ACC112 (cell line): ENCODE results near the gene NECAB2.

Source experiments
- H2AFZ ChIP-seq: fragments of 200-600 bp; sonication (generic); one replicate; pipeline ENCODE4 v1.6.0; 2017; ENCODE audit warnings: antibody characterized with exemption, low read length; ENCODE audit not compliant: unreplicated experiment
- H3K27ac ChIP-seq: fragments of 200-600 bp; sonication (generic); 2 replicates; pipeline ENCODE4 v1.5.1; 2014; ENCODE audit warnings: low read depth, mild to moderate bottlenecking, antibody characterized with exemption, low read length, moderate library complexity
- H3K27me3 ChIP-seq: fragments of 200-600 bp; sonication (generic); 2 replicates; pipeline ENCODE4 v1.6.1; 2014; ENCODE audit warnings: mild to moderate bottlenecking, antibody characterized with exemption, low read length, moderate library complexity, mixed read lengths; ENCODE audit not compliant: insufficient read depth
- H3K36me3 ChIP-seq: fragments of 200-600 bp; sonication (generic); 2 replicates; pipeline ENCODE4 v1.6.1; 2016; ENCODE audit warnings: mild to moderate bottlenecking, antibody characterized with exemption, low read length, moderate library complexity, mixed read lengths; ENCODE audit not compliant: insufficient read depth
- H3K4me1 ChIP-seq: fragments of 200-600 bp; sonication (generic); one replicate; pipeline ENCODE4 v1.6.1; 2016; ENCODE audit warnings: low read length, mixed read lengths; ENCODE audit not compliant: insufficient read depth, unreplicated experiment, control insufficient read depth
- H3K4me3 ChIP-seq: fragments of 200-600 bp; sonication (generic); 2 replicates; pipeline ENCODE4 v1.5.1; 2014; ENCODE audit warnings: mild to moderate bottlenecking, low read depth, low read length
- H3K79me2 ChIP-seq: fragments of 200-600 bp; sonication (generic); one replicate; pipeline ENCODE4 v1.6.0; 2016; ENCODE audit warnings: low read length; ENCODE audit not compliant: control insufficient read depth, unreplicated experiment, insufficient read depth

NECAB2 gene

GRCh38 chr16:83998091-83998490 lies 30.0 kb downstream of the NECAB2 start:
- H3K4me1 ChIP-seq: peaks cover 23% of the 10 kb centered on the region
- H2AFZ ChIP-seq: no peak overlapping the region
- no peaks in the 10 kb centered on the region for H3K79me2 ChIP-seq
- no peaks in the 10 kb centered on the region for H3K27me3 ChIP-seq
- no peak overlapping the region for H3K4me3 ChIP-seq
- no peaks in the 10 kb centered on the region for H3K36me3 ChIP-seq
- H3K27ac ChIP-seq: no peak overlapping the region

DNA sequence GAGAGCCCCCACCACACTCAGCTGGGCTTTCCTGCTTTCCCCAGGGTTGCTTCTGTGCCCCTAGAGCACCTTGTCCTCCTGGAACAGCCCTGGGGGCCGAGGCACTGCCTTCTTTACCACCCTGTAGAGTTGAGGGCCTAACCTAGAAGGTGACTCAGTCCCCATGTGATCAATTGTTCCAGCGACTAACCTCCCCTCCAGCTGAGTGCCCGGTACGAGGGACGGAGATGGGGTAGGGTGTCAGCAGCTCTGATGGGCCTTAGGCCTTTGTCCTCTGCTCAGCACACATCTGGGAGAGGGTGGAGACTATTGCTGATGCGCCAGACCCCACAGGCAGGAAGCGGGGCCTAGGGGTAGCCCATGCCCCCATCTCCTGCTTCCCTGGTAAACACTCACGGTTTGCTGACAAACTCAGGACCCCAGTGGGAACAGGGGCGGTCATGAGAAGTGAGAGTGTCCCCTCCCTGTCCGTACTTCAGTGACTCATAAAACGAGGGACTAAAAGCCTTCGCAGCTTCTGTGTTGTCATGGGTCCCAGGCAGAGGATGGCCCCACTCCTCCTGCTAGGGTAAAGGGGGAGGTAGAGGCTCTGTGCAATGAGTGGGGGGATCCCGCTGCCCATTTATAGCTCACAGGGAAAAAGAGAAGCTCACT lies 33.1 kb downstream of the NECAB2 start:
- Histone ChIP-seq H2AFZ (no peak overlapping the region), H3K4me3 (no peak overlapping the region), H3K36me3 (no peaks in the 10 kb centered on the region), H3K4me1 (no peaks in the 10 kb centered on the region), H3K79me2 (no peaks in the 10 kb centered on the region), H3K27me3 (0 out of 2 replicates have a peak, but pooled peaks cover 4% of the 10 kb centered on the region), H3K27ac (no peak overlapping the region)

DNA sequence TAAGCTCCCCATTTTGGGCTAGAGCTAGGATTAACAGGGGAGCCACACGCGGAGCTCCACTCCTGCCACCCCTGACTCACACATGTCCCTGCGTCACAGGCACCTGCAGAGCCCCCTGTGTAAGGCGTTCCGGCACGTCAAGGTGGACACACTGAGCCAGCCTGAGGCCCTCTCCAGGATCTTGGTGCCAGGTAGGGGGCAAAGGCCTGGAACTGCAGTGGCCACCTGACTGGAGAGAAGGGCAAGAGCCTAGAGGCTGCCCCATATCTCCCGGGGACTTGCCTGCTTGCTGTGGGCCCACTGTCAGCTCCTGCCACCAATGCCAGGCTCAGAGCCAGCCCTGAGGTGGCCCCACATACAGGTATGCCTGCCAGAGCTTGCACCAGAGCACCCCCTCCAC lies 33.7 kb downstream of the NECAB2 start:
- Histone ChIP-seq H3K36me3 (no peaks in the 10 kb centered on the region), H3K4me1 (no peaks in the 10 kb centered on the region), H3K79me2 (no peaks in the 10 kb centered on the region), H3K27me3 (0 out of 2 replicates have a peak, but pooled peaks cover 4% of the 10 kb centered on the region), H2AFZ (no peak overlapping the region), H3K27ac (no peak overlapping the region), H3K4me3 (no peak overlapping the region)

DNA sequence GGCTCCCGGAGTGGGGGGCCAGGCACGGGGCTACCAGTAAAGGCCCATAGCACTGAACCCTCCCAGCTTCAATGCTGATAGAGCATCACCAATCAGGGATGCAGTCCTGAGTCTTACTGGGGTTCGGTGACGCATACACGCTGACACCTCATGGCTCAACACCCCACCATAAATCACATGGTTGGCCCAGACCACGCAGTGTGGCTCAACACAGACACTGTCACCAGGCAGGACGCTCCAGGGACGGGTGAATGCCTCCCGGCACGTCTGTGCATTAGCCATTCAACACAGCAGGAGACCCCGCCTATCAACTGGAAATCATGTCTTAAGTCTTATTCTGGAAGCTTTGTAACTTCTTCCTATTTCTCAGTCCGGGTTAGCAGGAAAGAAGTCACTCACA lies 35.0 kb downstream of the NECAB2 start:
- Histone ChIP-seq H3K79me2 (no peaks in the 10 kb centered on the region), H3K4me1 (no peaks in the 10 kb centered on the region), H2AFZ (no peak overlapping the region), H3K27ac (no peak overlapping the region), H3K27me3 (0 out of 2 replicates have a peak, but pooled peaks cover 4% of the 10 kb centered on the region), H3K36me3 (no peaks in the 10 kb centered on the region), H3K4me3 (no peak overlapping the region)

DNA sequence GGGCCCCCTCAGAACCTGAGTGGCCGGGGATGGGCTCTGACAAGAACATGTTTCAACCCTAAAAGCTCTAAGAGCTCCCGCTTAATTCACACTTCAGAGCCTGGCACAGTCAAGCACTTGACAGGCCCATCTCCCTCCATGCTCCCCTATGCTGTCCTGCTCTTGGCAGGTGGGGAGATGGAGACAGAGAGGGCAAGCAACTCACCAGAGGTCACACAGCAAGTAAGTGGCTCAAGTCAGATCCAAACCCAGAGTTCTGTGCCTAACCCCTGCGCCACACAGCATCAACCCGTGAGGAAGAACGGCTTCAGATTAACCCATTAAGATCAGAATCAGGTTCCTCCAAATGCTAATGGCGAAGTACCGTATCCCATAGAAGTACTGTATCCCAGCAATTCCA lies 36.4 kb downstream of the NECAB2 start:
- 0 out of 2 replicates have a peak, but pooled peaks cover 4% of the 10 kb centered on the region for H3K27me3 ChIP-seq

GRCh38 chr16:84005391-84005790 lies 37.3 kb downstream of the NECAB2 start:
- Histone ChIP-seq H3K27me3 (0 out of 2 replicates have a peak, but pooled peaks cover 4% of the 10 kb centered on the region), H3K79me2 (no peaks in the 10 kb centered on the region), H2AFZ (no peak overlapping the region), H3K36me3 (no peaks in the 10 kb centered on the region), H3K4me3 (no peak overlapping the region), H3K27ac (no peak overlapping the region), H3K4me1 (no peaks in the 10 kb centered on the region)

More for the DNA sequence above, 36.4 kb downstream of the NECAB2 start:
- Histone ChIP-seq H3K36me3 (no peaks in the 10 kb centered on the region), H3K27ac (no peak overlapping the region), H3K4me3 (no peak overlapping the region), H3K79me2 (no peaks in the 10 kb centered on the region), H3K4me1 (no peaks in the 10 kb centered on the region), H2AFZ (no peak overlapping the region)

DNA sequence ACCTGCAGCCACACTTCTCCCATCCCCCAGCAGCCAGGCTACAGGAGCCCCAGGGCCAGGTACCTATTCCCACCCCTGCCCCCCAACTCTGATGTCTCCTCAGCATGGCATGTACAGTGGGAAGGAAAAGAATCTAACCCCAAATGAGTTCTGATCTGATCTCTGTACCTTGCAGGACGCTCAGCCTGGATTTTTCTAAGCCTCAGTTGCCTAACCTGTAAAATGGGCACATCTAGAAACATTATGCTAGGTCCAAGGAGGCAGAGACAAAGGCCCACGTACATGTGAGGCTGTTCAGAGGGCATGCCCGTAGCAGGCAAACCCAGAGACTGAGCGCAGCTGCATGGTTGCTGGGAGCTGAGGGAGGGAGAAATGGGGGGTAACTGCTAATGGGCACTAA lies 39.5 kb downstream of the NECAB2 start:
- no peaks in the 10 kb centered on the region for H3K79me2 ChIP-seq
- H3K27ac ChIP-seq: no peak overlapping the region
- 0 out of 2 replicates have a peak, but pooled peaks cover 4% of the 10 kb centered on the region for H3K27me3 ChIP-seq
- no peak overlapping the region for H2AFZ ChIP-seq
- no peaks in the 10 kb centered on the region for H3K4me1 ChIP-seq
- H3K36me3 ChIP-seq: no peaks in the 10 kb centered on the region
- no peak overlapping the region for H3K4me3 ChIP-seq

DNA sequence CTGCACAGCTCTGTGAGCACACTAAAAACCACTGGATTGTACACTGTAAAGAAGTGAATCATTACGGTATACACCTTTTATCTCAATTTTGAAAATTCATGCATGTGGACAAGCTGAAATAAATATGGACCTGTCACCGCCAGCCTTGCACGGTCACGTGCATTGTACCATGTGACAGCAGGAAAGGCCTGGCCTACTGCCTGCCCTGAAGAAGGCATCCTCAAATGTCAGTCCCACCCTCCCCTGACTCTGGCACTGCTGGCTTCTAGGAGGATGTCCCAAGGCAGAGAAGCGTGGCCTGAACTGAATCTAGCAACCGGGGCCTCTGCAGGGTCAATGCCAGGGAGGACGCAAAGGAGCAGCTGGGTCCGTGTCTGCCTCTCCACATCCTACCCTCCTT lies 39.9 kb downstream of the NECAB2 start:
- H3K27ac ChIP-seq: no peak overlapping the region
- no peaks in the 10 kb centered on the region for H3K36me3 ChIP-seq
- no peaks in the 10 kb centered on the region for H3K4me1 ChIP-seq
- no peaks in the 10 kb centered on the region for H3K79me2 ChIP-seq
- H3K4me3 ChIP-seq: no peak overlapping the region
- H3K27me3 ChIP-seq: 0 out of 2 replicates have a peak, but pooled peaks cover 4% of the 10 kb centered on the region
- H2AFZ ChIP-seq: no peak overlapping the region

DNA sequence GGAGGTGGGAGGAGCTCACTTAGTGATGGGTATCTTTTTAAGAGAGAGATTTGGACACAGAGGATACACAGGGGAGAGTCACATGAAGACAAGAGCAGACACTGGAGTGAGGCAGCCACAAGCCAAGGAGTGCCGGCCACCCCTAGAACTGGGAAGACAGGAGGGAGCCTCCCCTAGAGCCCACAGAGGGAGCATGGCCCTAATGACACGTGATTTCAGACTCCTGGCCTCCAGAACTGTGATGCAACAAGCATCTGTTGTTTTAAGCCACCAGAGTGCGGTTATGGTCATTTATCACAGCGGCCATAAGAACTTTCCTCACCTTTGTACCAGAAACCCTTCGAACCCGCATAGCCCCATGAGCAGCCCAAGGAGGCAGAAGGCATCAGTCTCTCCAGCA lies 41.2 kb downstream of the NECAB2 start:
- 0 out of 2 replicates have a peak, but pooled peaks cover 4% of the 10 kb centered on the region for H3K27me3 ChIP-seq

GRCh38 chr16:84013787-84014569 lies 45.9 kb downstream of the NECAB2 start:
- no peak overlapping the region for H3K4me3 ChIP-seq
- no peaks in the 10 kb centered on the region for H3K4me1 ChIP-seq
- no peaks in the 10 kb centered on the region; the same call in 1 of the 2 replicates for H3K27me3 ChIP-seq
- H3K27ac ChIP-seq: no peak overlapping the region
- H3K36me3 ChIP-seq: no peaks in the 10 kb centered on the region
- H2AFZ ChIP-seq: no peak overlapping the region
- no peaks in the 10 kb centered on the region for H3K79me2 ChIP-seq

More for the DNA sequence above, 41.2 kb downstream of the NECAB2 start:
- Histone ChIP-seq H3K36me3 (no peaks in the 10 kb centered on the region), H3K27ac (no peak overlapping the region), H3K4me1 (no peaks in the 10 kb centered on the region), H3K4me3 (no peak overlapping the region), H3K79me2 (no peaks in the 10 kb centered on the region), H2AFZ (no peak overlapping the region)
